ENCODE results near the gene HCRTR2. TPM values are rescaled to one million over a fixed set of nuclear protein-coding genes. Genes with fewer than 3 reads are reported as not detected.
"Not testable (repeated sequence)": the region's sequence is repeated elsewhere in the genome, so short reads cannot be mapped to it uniquely, and the experiment has no call there.

Gene HCRTR2
- total and polyA plus RNA-seq, 8 donors = 0.09 to 0.13 (median 0.10) TPM; not detected in 5

DNA sequence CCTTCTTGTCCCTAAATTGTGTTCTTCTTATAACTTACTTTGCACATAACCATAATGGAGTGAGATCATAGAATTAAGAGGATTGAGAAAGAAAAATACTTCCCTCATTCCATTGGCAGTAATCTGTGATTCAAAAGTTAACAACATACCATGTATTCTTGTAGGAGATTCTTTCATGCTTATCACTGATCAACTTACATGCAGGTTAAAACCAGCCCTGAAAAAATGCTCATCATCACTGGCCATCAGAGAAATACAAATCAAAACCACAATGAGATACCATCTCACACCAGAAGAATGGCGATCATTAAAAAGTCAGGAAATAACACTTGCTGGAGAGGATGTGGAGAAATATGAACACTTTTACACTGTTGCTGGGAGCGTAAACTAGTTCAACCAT, 116.4 kb downstream of the HCRTR2 start:
- Histone ChIP-seq H3K9me3 (no peaks in the 10 kb centered on the region), H3K4me3 (no peak overlapping the region), H3K27me3 (no peaks in the 10 kb centered on the region), H3K27ac (no peak overlapping the region), H3K36me3 (no peaks in the 10 kb centered on the region), H3K4me1 (no peaks in the 10 kb centered on the region)
- TF ChIP-seq, protein P1, sequence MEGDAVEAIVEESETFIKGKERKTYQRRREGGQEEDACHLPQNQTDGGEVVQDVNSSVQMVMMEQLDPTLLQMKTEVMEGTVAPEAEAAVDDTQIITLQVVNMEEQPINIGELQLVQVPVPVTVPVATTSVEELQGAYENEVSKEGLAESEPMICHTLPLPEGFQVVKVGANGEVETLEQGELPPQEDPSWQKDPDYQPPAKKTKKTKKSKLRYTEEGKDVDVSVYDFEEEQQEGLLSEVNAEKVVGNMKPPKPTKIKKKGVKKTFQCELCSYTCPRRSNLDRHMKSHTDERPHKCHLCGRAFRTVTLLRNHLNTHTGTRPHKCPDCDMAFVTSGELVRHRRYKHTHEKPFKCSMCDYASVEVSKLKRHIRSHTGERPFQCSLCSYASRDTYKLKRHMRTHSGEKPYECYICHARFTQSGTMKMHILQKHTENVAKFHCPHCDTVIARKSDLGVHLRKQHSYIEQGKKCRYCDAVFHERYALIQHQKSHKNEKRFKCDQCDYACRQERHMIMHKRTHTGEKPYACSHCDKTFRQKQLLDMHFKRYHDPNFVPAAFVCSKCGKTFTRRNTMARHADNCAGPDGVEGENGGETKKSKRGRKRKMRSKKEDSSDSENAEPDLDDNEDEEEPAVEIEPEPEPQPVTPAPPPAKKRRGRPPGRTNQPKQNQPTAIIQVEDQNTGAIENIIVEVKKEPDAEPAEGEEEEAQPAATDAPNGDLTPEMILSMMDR (IDR thresholded peaks at IDR 0.05) = no peak
- ATAC-seq (no peak), DNase-seq (no peak)
- intact Hi-C loops (cut with DNase I) = no loop called here

- ATAC-seq (no peak), DNase-seq (no peak)
- TF ChIP-seq, protein P1 (IDR thresholded peaks at IDR 0.05) = no peak
- Histone ChIP-seq H3K27me3 (no peaks in the 10 kb centered on the region), H3K4me1 (no peaks in the 10 kb centered on the region), H3K36me3 (no peaks in the 10 kb centered on the region), H3K4me3 (no peak overlapping the region), H3K9me3 (peaks cover 0 to 5% of the 10 kb centered on the region in 2 donors), H3K27ac (no peak overlapping the region)
- intact Hi-C loops (cut with DNase I) = no loop called here
Measured at GRCh38 chr6:55293116-55293515, 118.8 kb downstream of the HCRTR2 start.

DNA sequence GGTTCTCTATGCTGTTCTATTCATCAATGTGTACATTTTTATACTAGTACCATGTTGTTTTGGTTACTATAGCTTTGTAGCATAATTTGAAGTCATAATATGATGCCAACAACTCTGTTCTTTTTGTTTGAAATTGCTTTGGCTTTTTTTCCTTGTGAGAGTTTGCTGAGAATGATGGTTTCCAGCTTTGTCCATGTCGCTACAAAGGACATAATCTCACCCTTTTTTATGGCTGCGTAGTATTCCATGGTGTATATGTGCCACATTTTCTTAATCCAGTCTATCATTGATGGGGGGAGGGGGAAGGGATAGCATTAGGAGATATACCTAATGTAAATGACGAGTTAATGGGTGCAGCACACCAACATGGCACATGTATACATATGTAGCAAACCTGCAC, 122.9 kb downstream of the HCRTR2 start:
- H3K4me1 ChIP-seq; ATAC-seq; H3K4me3 ChIP-seq; H3K36me3 ChIP-seq; intact Hi-C loops (cut with DNase I); DNase-seq; H3K27me3 ChIP-seq; H3K27ac ChIP-seq; H3K9me3 ChIP-seq: not testable (repeated sequence)

DNA sequence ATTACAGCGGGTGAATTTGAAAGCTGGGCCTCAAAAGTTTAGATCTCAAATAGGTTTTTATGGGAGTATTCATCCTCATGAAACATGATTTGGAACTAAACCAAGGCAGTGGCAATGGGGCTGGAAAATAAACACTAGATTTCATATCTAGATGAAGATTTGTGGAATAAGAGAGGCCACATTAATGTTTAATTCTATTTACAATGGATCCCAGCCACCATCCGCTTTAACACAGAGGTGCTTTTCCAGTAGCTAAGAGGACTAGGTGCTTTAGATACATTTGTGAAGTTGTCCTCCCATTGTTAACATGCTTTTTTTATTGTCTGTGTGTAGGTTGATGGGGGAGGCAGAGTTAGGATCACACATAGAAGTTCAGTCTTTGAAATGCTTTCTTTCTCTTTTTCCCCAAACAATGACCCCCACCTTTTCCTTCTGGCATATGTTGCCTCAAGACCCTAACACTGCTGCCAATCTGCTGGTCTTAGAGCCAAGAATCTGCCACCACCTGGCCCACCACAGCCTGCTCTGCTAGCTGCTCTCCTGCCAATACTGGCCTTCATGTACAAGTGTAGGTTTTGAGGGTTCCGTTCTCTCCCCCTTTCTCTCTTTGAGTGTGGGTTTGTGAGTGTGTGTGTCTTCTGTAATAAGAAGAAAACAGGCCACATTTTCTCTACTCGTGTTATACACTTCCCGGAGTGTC, 125.1 kb downstream of the HCRTR2 start:
- TF ChIP-seq, protein P1 (IDR thresholded peaks at IDR 0.05) = no peak

DNA sequence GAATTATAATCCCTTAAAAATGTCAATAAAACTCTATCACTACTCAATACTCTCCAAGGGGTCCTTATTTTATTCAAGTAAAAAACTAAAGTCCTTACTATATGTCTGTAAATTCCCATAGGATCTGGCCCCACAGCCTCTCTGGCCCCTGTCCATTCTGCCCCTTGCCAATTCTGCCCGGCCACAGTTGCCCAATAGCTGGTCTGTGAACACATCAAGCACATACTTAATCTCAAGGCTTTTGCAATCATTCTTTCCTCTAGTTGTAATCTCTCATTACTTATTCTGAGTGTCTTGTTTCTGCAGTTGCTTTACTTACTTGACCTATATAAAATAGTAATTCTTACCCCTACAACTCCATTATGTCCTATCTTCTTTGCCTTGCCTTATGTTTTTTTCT, 130.4 kb downstream of the HCRTR2 start:
- no peak overlapping the region for H3K27ac ChIP-seq
- DNase-seq (peak in 1 of 4 donors; percentile 41), ATAC-seq (peak; percentile 29)
- H3K4me1 ChIP-seq = no peaks in the 10 kb centered on the region
- H3K36me3 ChIP-seq = no peaks in the 10 kb centered on the region
- no peaks in the 10 kb centered on the region for H3K9me3 ChIP-seq
- no peak overlapping the region for H3K4me3 ChIP-seq
- TF ChIP-seq, protein P1 (IDR thresholded peaks at IDR 0.05) = no peak
- no peaks in the 10 kb centered on the region for H3K27me3 ChIP-seq
- intact Hi-C loops (cut with DNase I) = no loop called here

More for the DNA sequence above, 125.1 kb downstream of the HCRTR2 start:
- H3K4me3 ChIP-seq = no peak overlapping the region
- H3K27ac ChIP-seq = no peak overlapping the region
- intact Hi-C loops (cut with DNase I) = no loop called here
- H3K9me3 ChIP-seq = peaks cover 0 to 5% of the 10 kb centered on the region in 2 donors
- H3K4me1 ChIP-seq = no peaks in the 10 kb centered on the region
- no peaks in the 10 kb centered on the region for H3K36me3 ChIP-seq
- ATAC-seq = peak; percentile 73
- no peaks in the 10 kb centered on the region for H3K27me3 ChIP-seq
- DNase-seq = peak in 1 of 4 donors; percentile 16

Data from left lung (tissue), 10 donors.